ENCODE results near the gene CHCHD3.

GRCh38 chr7:132836746-132837145 is 245.1 kb downstream of the CHCHD3 start:
- TF ChIP-seq, protein P1, sequence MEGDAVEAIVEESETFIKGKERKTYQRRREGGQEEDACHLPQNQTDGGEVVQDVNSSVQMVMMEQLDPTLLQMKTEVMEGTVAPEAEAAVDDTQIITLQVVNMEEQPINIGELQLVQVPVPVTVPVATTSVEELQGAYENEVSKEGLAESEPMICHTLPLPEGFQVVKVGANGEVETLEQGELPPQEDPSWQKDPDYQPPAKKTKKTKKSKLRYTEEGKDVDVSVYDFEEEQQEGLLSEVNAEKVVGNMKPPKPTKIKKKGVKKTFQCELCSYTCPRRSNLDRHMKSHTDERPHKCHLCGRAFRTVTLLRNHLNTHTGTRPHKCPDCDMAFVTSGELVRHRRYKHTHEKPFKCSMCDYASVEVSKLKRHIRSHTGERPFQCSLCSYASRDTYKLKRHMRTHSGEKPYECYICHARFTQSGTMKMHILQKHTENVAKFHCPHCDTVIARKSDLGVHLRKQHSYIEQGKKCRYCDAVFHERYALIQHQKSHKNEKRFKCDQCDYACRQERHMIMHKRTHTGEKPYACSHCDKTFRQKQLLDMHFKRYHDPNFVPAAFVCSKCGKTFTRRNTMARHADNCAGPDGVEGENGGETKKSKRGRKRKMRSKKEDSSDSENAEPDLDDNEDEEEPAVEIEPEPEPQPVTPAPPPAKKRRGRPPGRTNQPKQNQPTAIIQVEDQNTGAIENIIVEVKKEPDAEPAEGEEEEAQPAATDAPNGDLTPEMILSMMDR (IDR thresholded peaks at IDR 0.05), result no peak
- no peak for TF ChIP-seq ZFX (IDR thresholded peaks at IDR 0.05; ENCODE audit: borderline replicate concordance)

Data from 22Rv1 (cell line).